Stimulated activated CD8-positive, alpha-beta memory T cell treated with anti-CD3 and anti-CD28 coated beads, Interleukin-7, amount 100 ng/mL, for 1 hour (primary cell): ENCODE data around the gene ERBB4.

ENCODE experiments used
- DNase-seq, 2 donors: peaks; one replicate each; pipeline ENCODE4 v3.0.0-alpha.2; 2020; ENCODE audit warnings: low read depth in 2 of 2

Gene ERBB4

GRCh38 chr2:212538305-212539071, at the start of gene ERBB4:
TSS of gene ERBB4 (minus strand) at chr2:212538802. CDS start at chr2:212538530, 272 bp downstream.
- DNase-seq, result no peak

- no peak for DNase-seq
These were observed 41.5 kb upstream of the ERBB4 start for GRCh38 chr2:212580117-212580516.

- no peak for DNase-seq
These were observed 17.7 kb upstream of the ERBB4 start for GRCh38 chr2:212556296-212556695.

- no peak for DNase-seq
These were observed 15.6 kb upstream of the ERBB4 start for GRCh38 chr2:212554233-212554632.

GRCh38 chr2:212549941-212550340, 11.3 kb upstream of the ERBB4 start:
- DNase-seq, result no peak

GRCh38 chr2:212549463-212549862, 10.9 kb upstream of the ERBB4 start:
- no peak for DNase-seq

GRCh38 chr2:212548455-212548819, 9.8 kb upstream of the ERBB4 start:
- no peak for DNase-seq

- DNase-seq, result no peak
These were observed 9.3 kb upstream of the ERBB4 start for GRCh38 chr2:212547716-212548454.

- DNase-seq, result no peak
These were observed 8.1 kb upstream of the ERBB4 start for GRCh38 chr2:212546669-212547068.

- DNase-seq, result no peak
These were observed 1.7 kb upstream of the ERBB4 start for GRCh38 chr2:212540341-212540740.

GRCh38 chr2:212539072-212539880, 674 bp upstream of the ERBB4 start:
- no peak for DNase-seq

GRCh38 chr2:212537726-212538304, 787 bp downstream of the ERBB4 start:
- no peak for DNase-seq

- no peak for DNase-seq
These were observed 1.5 kb downstream of the ERBB4 start for GRCh38 chr2:212536817-212537725.

GRCh38 chr2:212535996-212536816, 2.4 kb downstream of the ERBB4 start:
- DNase-seq, result no peak

- no peak for DNase-seq
These were observed 4.3 kb downstream of the ERBB4 start for GRCh38 chr2:212534336-212534735.

GRCh38 chr2:212532585-212532984, 6.0 kb downstream of the ERBB4 start:
- DNase-seq, result no peak

- DNase-seq, result no peak
These were observed 6.5 kb downstream of the ERBB4 start for GRCh38 chr2:212532087-212532486.

GRCh38 chr2:212531499-212531898, 7.1 kb downstream of the ERBB4 start:
- DNase-seq, result no peak

- no peak for DNase-seq
These were observed 7.6 kb downstream of the ERBB4 start for GRCh38 chr2:212530991-212531390.

GRCh38 chr2:212530373-212530772, 8.2 kb downstream of the ERBB4 start:
- DNase-seq, result no peak
